ENCODE results near the gene WWP2. TPM values are rescaled to one million over a fixed set of nuclear protein-coding genes. Genes with fewer than 3 reads are reported as not detected.
"Not testable (repeated sequence)": the region's sequence is repeated elsewhere in the genome, so short reads cannot be mapped to it uniquely, and the experiment has no call there.

WWP2 gene
- total RNA-seq, 2 experiments from 2014 or later = 30.7 to 35.1 TPM

DNA sequence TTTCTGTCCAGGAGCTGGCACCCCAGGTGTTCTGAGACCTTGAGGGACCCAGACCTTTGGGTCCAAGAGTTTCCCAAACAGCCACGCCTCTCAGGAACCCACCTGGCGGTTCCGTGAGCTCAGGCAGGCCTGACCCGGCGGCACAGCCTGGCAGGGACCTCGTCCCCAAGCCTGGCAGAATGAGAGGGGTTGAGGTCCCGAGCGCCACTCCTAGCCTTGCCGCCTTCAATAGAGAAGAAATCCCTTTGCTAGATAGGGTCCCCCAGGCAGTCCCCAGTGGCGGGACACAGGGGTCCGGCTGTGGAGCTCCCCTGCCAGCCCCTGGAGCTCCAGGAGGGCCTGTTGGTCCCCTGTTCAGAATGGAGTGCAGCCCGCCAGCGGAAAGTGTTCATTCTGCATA lies 178.5 kb downstream of the WWP2 start:
- no peaks in the 10 kb centered on the region for H3K9me3 Mint-ChIP-seq
- no peaks in the 10 kb centered on the region for H3K27me3 Mint-ChIP-seq
- H3K4me3 Mint-ChIP-seq = no peak overlapping the region
- H3K4me1 Mint-ChIP-seq (ENCODE audit: low read depth) = no peaks in the 10 kb centered on the region
- ChIA-PET POLR2A (no interaction called here), CTCF (interaction anchor here (1.9 to 2.1 kb wide), 2 partner anchors 10 to 11 kb away, joined by 6 to 7 read pairs; no protein-coding TSS in a partner anchor)
- no peak for DNase-seq
- H3K36me3 Mint-ChIP-seq (ENCODE audit: low read depth) = peaks cover 5% of the 10 kb centered on the region
- intact Hi-C loops (cut with micrococcal nuclease) = no loop called here
- TF ChIP-seq, protein P1, sequence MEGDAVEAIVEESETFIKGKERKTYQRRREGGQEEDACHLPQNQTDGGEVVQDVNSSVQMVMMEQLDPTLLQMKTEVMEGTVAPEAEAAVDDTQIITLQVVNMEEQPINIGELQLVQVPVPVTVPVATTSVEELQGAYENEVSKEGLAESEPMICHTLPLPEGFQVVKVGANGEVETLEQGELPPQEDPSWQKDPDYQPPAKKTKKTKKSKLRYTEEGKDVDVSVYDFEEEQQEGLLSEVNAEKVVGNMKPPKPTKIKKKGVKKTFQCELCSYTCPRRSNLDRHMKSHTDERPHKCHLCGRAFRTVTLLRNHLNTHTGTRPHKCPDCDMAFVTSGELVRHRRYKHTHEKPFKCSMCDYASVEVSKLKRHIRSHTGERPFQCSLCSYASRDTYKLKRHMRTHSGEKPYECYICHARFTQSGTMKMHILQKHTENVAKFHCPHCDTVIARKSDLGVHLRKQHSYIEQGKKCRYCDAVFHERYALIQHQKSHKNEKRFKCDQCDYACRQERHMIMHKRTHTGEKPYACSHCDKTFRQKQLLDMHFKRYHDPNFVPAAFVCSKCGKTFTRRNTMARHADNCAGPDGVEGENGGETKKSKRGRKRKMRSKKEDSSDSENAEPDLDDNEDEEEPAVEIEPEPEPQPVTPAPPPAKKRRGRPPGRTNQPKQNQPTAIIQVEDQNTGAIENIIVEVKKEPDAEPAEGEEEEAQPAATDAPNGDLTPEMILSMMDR (IDR thresholded peaks at IDR 0.05) = no peak
- no peak for ATAC-seq
- no peak overlapping the region for H3K27ac Mint-ChIP-seq

DNA sequence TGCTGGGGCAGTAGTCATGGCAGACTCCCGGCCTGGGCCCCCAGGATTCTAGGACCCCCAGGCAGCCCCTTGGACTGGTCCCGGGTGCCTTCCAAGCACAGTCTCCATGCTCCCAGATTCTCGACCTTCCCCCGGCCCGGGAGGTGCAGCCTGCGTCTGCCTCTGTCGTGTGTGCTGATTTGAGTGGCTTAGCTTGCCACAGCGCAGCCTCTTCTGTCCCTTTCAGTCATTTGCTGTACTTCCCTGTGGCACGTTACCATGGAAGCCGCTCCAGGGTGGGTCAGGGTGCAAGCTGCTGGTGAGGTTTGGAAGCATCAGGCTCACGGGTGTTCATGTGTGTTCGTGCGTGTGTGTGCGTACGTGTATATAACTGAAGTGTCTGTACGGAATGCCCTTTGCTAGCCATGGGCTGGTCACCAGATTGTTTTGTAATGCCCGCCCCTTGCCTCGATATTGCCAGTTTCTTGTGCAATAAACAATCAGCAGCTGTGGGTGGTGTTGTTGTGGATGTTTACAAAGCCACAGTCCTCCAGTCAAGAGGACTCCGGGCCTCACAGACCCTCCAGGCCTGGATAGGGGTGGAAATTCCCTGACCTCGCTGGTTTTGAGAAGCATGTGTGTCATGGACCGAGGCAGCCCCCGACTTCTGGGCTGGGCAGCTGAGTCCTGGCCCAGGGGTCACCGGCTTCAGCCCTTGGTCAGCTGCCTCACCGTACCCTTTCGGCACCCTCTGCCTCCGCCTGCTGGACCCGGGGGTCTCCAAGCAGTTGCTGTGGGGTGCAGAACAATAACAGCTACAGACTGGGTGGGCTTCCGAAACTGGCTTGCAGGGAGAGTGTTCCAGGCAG lies 179.3 kb downstream of the WWP2 start:
- intact Hi-C loops (cut with micrococcal nuclease) = no loop called here
- Mint-ChIP-seq H3K4me3 (no peak overlapping the region), H3K27me3 (no peaks in the 10 kb centered on the region), H3K9me3 (no peaks in the 10 kb centered on the region), H3K27ac (no peak overlapping the region), H3K4me1 (ENCODE audit: low read depth) (no peaks in the 10 kb centered on the region), H3K36me3 (ENCODE audit: low read depth) (no peaks in the 10 kb centered on the region)
- TF ChIP-seq, protein P1 (IDR thresholded peaks at IDR 0.05) = no peak
- ChIA-PET CTCF (interaction anchor here (1.9 kb wide), 1 partner anchor 12 kb away, joined by 7 read pairs; no protein-coding TSS in a partner anchor), POLR2A (no interaction called here)
- no peak for DNase-seq
- ATAC-seq = no peak

DNA sequence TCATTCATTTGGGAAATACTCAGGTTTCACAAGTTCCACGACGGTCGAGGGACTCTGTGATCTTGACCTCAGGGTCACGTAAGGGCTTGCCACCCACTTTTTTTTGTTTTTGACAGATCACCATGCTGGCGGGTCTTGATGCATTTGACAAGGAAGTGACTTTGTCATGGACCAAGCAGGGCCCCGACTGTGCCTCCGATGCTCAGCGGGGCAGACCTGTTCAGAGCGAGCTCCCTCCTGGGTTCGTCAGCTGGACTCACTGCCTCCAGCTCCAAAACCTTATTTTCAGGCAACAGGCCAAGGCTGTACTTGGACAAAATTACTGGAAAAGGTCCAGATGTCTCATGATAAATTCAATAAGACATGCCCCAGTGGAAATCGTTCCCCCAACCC lies 180.0 kb downstream of the WWP2 start:
- no peak overlapping the region for H3K27ac Mint-ChIP-seq
- ChIA-PET CTCF (interaction anchor here (1.9 kb wide), 1 partner anchor 12 kb away, joined by 7 read pairs; no protein-coding TSS in a partner anchor), POLR2A (no interaction called here)
- H3K9me3 Mint-ChIP-seq = no peaks in the 10 kb centered on the region
- H3K4me1 Mint-ChIP-seq (ENCODE audit: low read depth) = no peaks in the 10 kb centered on the region
- H3K36me3 Mint-ChIP-seq (ENCODE audit: low read depth) = no peaks in the 10 kb centered on the region
- DNase-seq = no peak
- H3K27me3 Mint-ChIP-seq = no peaks in the 10 kb centered on the region
- no peak overlapping the region for H3K4me3 Mint-ChIP-seq
- TF ChIP-seq, protein P1 (IDR thresholded peaks at IDR 0.05) = no peak
- ATAC-seq = no peak
- intact Hi-C loops (cut with micrococcal nuclease) = no loop called here

DNA sequence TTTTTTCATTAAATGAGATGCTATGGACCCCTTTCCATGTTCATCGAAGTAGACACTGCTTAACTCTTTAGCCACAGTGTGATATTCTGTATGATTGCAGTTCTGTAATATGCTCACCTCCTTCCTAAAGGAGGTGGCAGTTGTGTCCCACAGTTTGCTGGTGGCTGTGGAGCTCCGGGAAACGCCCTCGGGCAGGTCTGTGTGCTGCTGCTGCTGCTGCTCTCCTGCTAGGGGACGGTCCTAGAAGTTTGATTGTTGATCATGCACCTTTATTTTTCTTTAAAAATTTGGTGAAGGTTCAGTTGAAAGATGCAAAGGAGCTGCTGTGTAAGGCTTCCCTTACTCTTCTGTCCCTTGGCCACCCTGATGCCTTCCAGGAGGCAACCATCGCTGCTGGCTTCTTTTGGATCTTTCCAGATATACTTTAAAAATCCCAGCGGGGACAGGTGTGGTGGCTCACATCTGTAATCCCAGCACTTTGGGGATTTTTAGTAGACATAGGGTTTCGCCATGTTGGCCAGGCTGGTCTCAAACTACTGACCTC lies 180.6 kb downstream of the WWP2 start:
- CTCF ChIA-PET = interaction anchor here (1.9 kb wide), 1 partner anchor 13 kb away, joined by 7 read pairs; no protein-coding TSS in a partner anchor
- Mint-ChIP-seq H3K9me3 (no peaks in the 10 kb centered on the region), H3K27me3 (no peaks in the 10 kb centered on the region), H3K36me3 (ENCODE audit: low read depth) (no peaks in the 10 kb centered on the region), H3K4me3 (no peak overlapping the region), H3K4me1 (ENCODE audit: low read depth) (no peaks in the 10 kb centered on the region), H3K27ac (no peak overlapping the region)
- POLR2A ChIA-PET = no interaction called here
- ATAC-seq = no peak
- TF ChIP-seq, protein P1 (IDR thresholded peaks at IDR 0.05) = no peak
- DNase-seq = no peak
- intact Hi-C loops (cut with micrococcal nuclease) = no loop called here

DNA sequence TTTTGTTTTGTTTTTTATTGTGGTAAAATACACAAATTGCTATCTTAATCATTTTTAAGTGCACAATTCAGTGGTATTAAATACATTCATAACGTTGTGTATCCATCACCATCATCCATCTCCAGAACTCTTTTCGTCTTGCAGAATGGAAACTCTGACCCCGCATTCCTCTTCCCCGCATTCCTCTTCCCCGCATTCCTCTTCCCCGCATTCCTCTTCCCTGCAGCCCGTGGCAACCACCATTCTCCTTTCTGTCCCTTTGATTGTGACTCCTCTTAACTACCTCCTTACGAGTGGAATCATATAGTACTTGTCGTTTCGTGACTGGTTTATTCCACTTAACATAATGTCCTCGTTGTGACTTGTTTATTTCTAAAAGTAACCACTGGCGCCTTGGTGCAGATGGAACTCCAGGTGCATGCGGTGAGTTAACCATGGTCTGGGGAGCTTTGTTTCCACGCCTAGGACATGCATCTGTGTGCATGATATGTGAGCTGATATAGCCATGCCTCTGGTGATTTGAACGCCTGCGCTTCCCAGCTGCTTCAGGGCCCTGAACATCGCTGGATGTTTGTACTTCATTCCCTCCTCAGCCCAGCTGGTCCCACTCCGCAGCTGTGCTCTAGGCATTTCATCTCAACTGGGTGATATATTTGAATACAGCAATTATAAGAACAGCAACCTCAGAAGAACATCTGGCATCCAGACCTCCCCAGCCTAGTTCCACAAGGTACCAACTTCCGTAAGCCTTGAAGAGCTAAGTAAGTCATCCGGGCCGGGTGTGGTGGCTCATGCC lies 181.3 kb downstream of the WWP2 start:
- H3K4me1 Mint-ChIP-seq (ENCODE audit: low read depth); H3K27ac Mint-ChIP-seq; intact Hi-C loops (cut with micrococcal nuclease); H3K4me3 Mint-ChIP-seq; CTCF ChIA-PET; H3K36me3 Mint-ChIP-seq (ENCODE audit: low read depth); ATAC-seq; POLR2A ChIA-PET; H3K27me3 Mint-ChIP-seq; H3K9me3 Mint-ChIP-seq; DNase-seq: not testable (repeated sequence)

DNA sequence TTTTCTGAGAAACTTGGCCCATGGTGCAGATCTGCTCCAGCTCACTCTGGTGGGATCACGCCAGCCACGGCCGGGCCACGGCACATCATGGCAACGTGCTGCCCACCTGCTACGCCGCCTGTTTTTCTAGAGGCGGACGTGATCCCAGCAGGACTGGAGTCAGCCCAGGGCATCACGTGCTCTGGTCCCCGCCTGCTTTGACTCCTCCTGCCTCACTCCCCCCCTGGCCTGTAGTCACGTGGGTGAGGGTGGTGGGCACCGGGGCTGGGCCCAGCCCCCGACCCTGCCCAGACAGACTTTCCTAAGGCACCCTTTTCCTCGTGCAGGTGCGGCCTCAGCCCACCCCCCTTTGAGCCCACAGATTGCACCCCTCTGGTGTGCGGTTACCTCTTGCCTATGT lies 188.3 kb downstream of the WWP2 start:
- CTCF ChIA-PET; intact Hi-C loops (cut with micrococcal nuclease); H3K4me3 Mint-ChIP-seq; H3K9me3 Mint-ChIP-seq; H3K36me3 Mint-ChIP-seq (ENCODE audit: low read depth); H3K27me3 Mint-ChIP-seq; POLR2A ChIA-PET; H3K4me1 Mint-ChIP-seq (ENCODE audit: low read depth); H3K27ac Mint-ChIP-seq; DNase-seq; ATAC-seq: not testable (repeated sequence)

DNA sequence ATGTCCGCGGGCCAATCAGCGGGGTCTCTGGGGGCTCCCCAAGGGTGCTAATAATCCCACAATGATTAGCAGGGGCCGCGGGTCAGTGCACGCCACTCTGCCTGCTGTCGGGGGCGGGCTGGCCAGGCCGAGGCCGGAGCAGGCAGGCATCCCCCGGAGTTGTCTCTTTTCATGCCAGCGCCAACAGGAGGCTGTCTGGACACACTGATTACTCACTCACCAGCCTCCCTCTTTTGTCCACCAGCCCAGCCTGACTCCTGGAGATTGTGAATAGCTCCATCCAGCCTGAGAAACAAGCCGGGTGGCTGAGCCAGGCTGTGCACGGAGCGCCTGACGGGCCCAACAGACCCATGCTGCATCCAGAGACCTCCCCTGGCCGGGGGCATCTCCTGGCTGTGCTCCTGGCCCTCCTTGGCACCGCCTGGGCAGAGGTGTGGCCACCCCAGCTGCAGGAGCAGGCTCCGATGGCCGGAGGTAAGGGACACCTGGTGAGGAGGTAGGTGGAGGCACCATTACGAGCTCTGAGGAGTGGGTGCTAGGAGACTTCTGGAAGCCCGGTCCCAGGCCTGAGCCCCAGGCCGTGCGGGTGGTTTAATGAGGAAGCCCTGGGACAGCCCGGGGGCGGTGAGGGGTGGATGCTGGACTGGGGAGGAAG lies 189.0 kb downstream of the WWP2 start, which contains the start of gene CLEC18A:
TSS of gene CLEC18A (plus strand) at position 318 of the 655 bp plus-strand sequence. CDS start at position 351, 33 bp downstream.
- intact Hi-C loops (cut with micrococcal nuclease); ATAC-seq; H3K27ac Mint-ChIP-seq; H3K4me1 Mint-ChIP-seq (ENCODE audit: low read depth); POLR2A ChIA-PET; H3K9me3 Mint-ChIP-seq; DNase-seq; H3K4me3 Mint-ChIP-seq; H3K36me3 Mint-ChIP-seq (ENCODE audit: low read depth); CTCF ChIA-PET; H3K27me3 Mint-ChIP-seq: not testable (repeated sequence)
